Measurements from ENCODE around the gene AMOTL2.

AMOTL2 gene

GRCh38 chr3:134371542-134372324 lies 2.5 kb downstream of the AMOTL2 start:
- H4K20me1 ChIP-seq (ENCODE audit: low read depth, low read length), result no peaks in the 10 kb centered on the region
- no peak overlapping the region for H3K4me3 ChIP-seq (ENCODE audit: insufficient read depth, low read length, poor library complexity, severe bottlenecking)
- TF ChIP-seq EZH2phosphoT487 (conservative IDR thresholded peaks at IDR 0.05; ENCODE audit: low read length) (no peak), CTCF (IDR thresholded peaks at IDR 0.05; ENCODE audit: insufficient read depth, low read length, poor library complexity, severe bottlenecking) (no peak)
- no peaks in the 10 kb centered on the region for H3K79me2 ChIP-seq (ENCODE audit: insufficient read depth, low read length)
- no peaks in the 10 kb centered on the region for H3K36me3 ChIP-seq (ENCODE audit: low read length)
- H3K9me2 ChIP-seq (replicated peaks; ENCODE audit: insufficient read depth, low read length), result no peaks in the 10 kb centered on the region
- no peaks in the 10 kb centered on the region for H3F3A ChIP-seq (ENCODE audit: insufficient read depth)
- H3K9me3 ChIP-seq (ENCODE audit: insufficient read depth, low read length), result no peaks in the 10 kb centered on the region
- no peak overlapping the region for H3K27ac ChIP-seq (ENCODE audit: low read depth, low read length)
- no peak overlapping the region for H2AFZ ChIP-seq (ENCODE audit: low read depth, low read length, severe bottlenecking)
- no peak overlapping the region for H3K9ac ChIP-seq (ENCODE audit: low read length)
- no peak overlapping the region for H3K4me2 ChIP-seq (ENCODE audit: low read depth, low read length, poor library complexity, severe bottlenecking)
- H3K27me3 ChIP-seq (ENCODE audit: low read length), result no peaks in the 10 kb centered on the region

- H3K36me3 ChIP-seq (ENCODE audit: low read length), result no peaks in the 10 kb centered on the region
Observed at GRCh38 chr3:134370611-134371531, 3.4 kb downstream of the AMOTL2 start.

GRCh38 chr3:134369861-134370596 lies 4.2 kb downstream of the AMOTL2 start:
- no peaks in the 10 kb centered on the region for H3F3A ChIP-seq (ENCODE audit: insufficient read depth)
- H3K4me3 ChIP-seq (ENCODE audit: insufficient read depth, low read length, poor library complexity, severe bottlenecking), result no peak overlapping the region
- no peaks in the 10 kb centered on the region for H3K9me3 ChIP-seq (ENCODE audit: insufficient read depth, low read length)
- no peak overlapping the region for H3K27ac ChIP-seq (ENCODE audit: low read depth, low read length)
- TF ChIP-seq EZH2phosphoT487 (conservative IDR thresholded peaks at IDR 0.05; ENCODE audit: low read length) (no peak), CTCF (IDR thresholded peaks at IDR 0.05; ENCODE audit: insufficient read depth, low read length, poor library complexity, severe bottlenecking) (no peak)
- H3K9ac ChIP-seq (ENCODE audit: low read length), result no peak overlapping the region
- H3K27me3 ChIP-seq (ENCODE audit: low read length), result no peaks in the 10 kb centered on the region
- H3K79me2 ChIP-seq (ENCODE audit: insufficient read depth, low read length), result no peaks in the 10 kb centered on the region
- H3K4me2 ChIP-seq (ENCODE audit: low read depth, low read length, poor library complexity, severe bottlenecking), result no peak overlapping the region
- H3K9me2 ChIP-seq (replicated peaks; ENCODE audit: insufficient read depth, low read length), result no peaks in the 10 kb centered on the region
- no peaks in the 10 kb centered on the region for H4K20me1 ChIP-seq (ENCODE audit: low read depth, low read length)
- H2AFZ ChIP-seq (ENCODE audit: low read depth, low read length, severe bottlenecking), result no peak overlapping the region
- no peaks in the 10 kb centered on the region for H3K36me3 ChIP-seq (ENCODE audit: low read length)

More at GRCh38 chr3:134370611-134371531, 3.4 kb downstream of the AMOTL2 start:
- Histone ChIP-seq H3K9me2 (replicated peaks; ENCODE audit: insufficient read depth, low read length) (no peaks in the 10 kb centered on the region), H3K9ac (ENCODE audit: low read length) (no peak overlapping the region), H3K27ac (ENCODE audit: low read depth, low read length) (no peak overlapping the region), H3K27me3 (ENCODE audit: low read length) (no peaks in the 10 kb centered on the region), H3F3A (ENCODE audit: insufficient read depth) (no peaks in the 10 kb centered on the region), H3K9me3 (ENCODE audit: insufficient read depth, low read length) (no peaks in the 10 kb centered on the region), H3K79me2 (ENCODE audit: insufficient read depth, low read length) (no peaks in the 10 kb centered on the region), H3K4me2 (ENCODE audit: low read depth, low read length, poor library complexity, severe bottlenecking) (no peak overlapping the region), H3K4me3 (ENCODE audit: insufficient read depth, low read length, poor library complexity, severe bottlenecking) (no peak overlapping the region), H2AFZ (ENCODE audit: low read depth, low read length, severe bottlenecking) (no peak overlapping the region), H4K20me1 (ENCODE audit: low read depth, low read length) (no peaks in the 10 kb centered on the region)
- TF ChIP-seq EZH2phosphoT487 (conservative IDR thresholded peaks at IDR 0.05; ENCODE audit: low read length), result no peak
- no peak for TF ChIP-seq CTCF (IDR thresholded peaks at IDR 0.05; ENCODE audit: insufficient read depth, low read length, poor library complexity, severe bottlenecking)

Data from SU-DHL-6 (cell line).